GM13976 (cell line): ENCODE results near the gene C11orf68.
"Not testable (repeated sequence)": the region's sequence is repeated elsewhere in the genome, so short reads cannot be mapped to it uniquely, and the experiment has no call there.

Source experiments
- DNase-seq: peaks from one replicate; pipeline ENCODE4 v3.0.0; 2012; ENCODE audit warnings: low spot score
- in situ Hi-C: fragments of 300-500 bp; cut with MboI; formaldehyde crosslinking; loops from one replicate; pipeline ENCODE4 v1.12.0; 2022; ENCODE audit warnings: low sequenced_read_pairs, mixed read lengths, inconsistent platforms; ENCODE audit not compliant: unreplicated experiment
- TF ChIP-seq, protein P1 (sequence below): IDR thresholded peaks from 2 replicates; pipeline ENCODE4 v1.5.1; 2012; ENCODE audit warnings: borderline replicate concordance, mild to moderate bottlenecking; ENCODE audit not compliant: insufficient read depth; ENCODE audit errors: extremely low read depth, missing control alignments, control extremely low read depth

C11orf68 gene

DNA sequence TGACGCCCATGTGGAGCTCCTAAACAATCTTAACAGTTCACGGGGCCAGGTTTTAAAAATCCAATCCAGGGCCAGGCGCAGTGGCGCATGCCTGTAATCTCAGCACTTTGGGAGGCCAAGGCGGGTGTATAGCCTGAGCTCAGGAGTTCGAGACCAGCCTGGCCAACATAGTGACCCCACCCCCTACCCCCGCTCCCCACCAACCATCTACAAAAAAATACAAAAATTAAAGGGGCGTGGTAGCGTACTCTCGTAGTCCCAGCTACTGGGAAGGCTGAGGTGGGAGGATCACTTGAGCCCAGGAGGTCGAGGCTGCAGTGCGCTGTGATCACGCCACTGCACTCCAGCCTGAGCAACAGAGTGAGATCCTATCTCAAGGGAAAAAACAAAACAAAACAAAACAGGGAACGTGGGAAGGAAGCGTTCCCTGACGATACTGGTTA, 42.0 kb upstream of the C11orf68 start:
- no peak for DNase-seq
- TF ChIP-seq, protein P1, sequence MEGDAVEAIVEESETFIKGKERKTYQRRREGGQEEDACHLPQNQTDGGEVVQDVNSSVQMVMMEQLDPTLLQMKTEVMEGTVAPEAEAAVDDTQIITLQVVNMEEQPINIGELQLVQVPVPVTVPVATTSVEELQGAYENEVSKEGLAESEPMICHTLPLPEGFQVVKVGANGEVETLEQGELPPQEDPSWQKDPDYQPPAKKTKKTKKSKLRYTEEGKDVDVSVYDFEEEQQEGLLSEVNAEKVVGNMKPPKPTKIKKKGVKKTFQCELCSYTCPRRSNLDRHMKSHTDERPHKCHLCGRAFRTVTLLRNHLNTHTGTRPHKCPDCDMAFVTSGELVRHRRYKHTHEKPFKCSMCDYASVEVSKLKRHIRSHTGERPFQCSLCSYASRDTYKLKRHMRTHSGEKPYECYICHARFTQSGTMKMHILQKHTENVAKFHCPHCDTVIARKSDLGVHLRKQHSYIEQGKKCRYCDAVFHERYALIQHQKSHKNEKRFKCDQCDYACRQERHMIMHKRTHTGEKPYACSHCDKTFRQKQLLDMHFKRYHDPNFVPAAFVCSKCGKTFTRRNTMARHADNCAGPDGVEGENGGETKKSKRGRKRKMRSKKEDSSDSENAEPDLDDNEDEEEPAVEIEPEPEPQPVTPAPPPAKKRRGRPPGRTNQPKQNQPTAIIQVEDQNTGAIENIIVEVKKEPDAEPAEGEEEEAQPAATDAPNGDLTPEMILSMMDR, result no peak

DNA sequence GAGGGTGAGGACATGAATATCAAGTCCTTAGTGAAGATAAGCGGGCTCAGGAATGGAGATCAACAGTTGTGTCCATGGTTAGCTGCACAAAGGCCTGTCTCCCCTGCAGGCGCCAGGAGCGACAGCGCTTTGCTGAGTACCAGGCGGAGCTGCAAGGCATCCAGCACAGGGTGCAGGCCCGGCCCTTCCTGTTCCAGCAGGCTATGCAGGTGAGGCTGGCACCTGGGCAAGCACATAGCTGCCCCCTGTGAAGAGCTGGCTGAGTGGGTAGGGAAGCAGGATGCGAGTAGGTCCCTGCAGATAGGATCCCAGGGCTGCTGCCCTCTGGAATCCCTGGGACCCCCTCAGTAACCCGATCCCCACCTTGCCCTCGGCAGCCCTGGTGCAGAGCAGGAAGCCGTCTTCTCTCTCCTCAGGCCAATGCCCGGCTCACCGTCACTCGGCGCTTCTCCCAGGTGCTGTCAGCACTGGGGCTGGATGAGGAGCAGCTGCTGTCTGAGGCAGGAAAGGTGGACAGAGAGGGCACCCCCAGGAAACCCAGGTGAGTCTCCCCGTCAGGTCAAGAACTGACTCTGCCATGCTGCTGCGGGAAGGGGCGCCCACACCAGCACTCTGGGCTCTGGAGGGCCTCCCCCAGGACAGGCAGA, 40.0 kb upstream of the C11orf68 start:
- in situ Hi-C loops, result no loop called here
- DNase-seq, result no peak
- TF ChIP-seq, protein P1, result no peak

More for the DNA sequence above, 42.0 kb upstream of the C11orf68 start:
- in situ Hi-C loops, result no loop called here

DNA sequence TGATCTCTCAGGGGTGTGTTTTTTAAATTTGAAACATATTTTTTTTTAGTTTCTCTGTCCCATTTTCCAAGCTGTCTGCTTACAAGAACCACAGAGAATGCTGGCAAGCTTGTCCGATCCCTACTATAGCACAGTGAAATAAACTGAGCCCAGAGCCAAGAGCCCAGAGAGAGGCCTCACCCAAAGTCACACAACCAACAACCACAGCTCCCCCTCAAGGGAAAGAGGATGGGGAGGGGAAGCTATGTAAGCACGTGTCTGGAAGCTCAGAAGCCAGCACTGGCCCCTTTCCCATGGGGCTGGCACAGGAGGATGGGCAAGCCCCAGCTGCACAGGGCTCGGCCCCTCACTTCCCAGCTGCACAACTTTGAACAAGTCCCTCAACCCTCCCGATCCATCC, 39.4 kb upstream of the C11orf68 start:
- no peak for DNase-seq
- TF ChIP-seq, protein P1, result no peak
- in situ Hi-C loops, result no loop called here

DNA sequence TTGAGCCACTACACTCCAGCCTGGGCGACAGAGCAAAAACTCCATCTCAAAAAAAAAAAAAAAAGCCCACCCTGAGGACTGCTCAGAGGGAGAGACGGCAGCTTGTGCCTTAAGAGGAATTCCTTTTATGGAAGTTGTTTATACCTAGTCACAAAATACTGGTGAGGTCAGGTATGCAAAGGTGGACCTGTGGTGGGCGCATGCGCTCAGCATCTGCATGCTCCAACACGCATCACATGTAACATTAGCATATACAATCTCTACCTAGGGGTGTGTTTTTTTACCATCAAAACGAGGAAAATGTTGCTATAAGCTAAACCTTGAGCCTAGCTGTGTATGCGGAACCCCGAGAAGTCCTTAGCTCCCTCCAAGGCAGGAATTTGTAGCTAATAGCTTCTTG, 35.9 kb upstream of the C11orf68 start:
- TF ChIP-seq, protein P1, result no peak
- in situ Hi-C loops, result no loop called here
- no peak for DNase-seq

DNA sequence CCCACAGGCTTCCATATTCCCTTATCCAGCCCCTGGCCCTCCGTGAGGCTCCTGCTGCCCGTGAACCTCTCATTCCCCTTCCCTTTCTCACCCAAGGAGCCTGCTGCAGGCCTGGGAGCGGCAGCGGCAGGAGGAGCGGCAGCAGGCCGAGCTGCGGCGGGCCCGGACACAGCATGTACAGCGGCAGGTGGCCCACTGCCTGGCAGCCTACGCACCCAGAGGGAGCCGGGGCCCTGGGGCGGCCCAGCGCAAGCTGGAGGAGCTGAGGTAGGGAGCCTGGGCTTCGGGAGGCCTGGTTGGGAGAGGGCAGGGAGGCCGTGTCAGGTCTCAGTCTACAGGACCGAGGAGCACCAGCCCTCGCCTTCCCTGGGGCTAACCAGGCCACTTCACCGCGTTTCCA, 34.6 kb upstream of the C11orf68 start:
- no peak for DNase-seq
- in situ Hi-C loops, result no loop called here
- TF ChIP-seq, protein P1, result no peak

DNA sequence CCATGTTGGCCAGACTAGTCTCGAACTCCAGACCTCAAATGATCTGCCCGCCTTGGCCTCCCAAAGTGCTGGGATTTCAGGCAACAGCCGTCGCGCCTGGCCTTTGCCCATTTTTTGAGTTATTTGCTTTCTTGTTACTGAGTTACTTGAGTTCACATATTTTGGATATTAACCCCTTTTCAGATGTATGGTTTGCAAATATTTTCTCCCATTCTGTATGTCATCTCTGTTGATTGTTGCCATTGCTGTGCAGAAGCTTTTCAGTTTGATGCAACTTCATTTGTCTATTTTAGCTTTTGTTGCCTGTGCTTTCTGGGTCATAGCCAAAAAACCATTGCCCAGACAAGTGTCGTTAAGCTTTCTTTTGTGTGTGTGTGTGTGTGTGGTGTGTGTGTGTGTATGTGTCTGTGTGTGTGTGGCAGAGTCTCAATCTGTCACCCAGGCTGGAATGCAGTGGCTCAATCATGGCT, 33.2 kb upstream of the C11orf68 start:
- TF ChIP-seq, protein P1, result no peak
- DNase-seq, result no peak
- in situ Hi-C loops, result no loop called here

DNA sequence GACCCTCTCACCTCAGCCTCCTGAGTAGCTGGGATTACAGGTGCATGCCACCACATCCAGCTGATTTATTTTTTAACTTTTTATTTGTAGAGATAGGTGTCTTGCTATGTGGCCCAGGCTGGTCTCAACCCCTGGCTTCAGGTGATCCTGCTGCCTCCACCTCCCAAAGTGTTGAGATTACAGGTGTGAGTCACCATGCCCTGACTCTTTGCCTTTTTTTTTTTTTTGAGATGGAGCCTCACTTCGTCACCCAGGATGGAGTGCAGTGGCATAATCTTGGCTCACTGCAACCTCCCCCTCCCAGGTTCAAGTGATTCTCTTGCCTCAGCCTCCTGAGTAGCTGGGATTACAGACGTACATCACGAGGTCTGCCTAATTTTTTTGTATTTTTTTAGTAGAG, 32.8 kb upstream of the C11orf68 start:
- in situ Hi-C loops, DNase-seq: not testable (repeated sequence)

DNA sequence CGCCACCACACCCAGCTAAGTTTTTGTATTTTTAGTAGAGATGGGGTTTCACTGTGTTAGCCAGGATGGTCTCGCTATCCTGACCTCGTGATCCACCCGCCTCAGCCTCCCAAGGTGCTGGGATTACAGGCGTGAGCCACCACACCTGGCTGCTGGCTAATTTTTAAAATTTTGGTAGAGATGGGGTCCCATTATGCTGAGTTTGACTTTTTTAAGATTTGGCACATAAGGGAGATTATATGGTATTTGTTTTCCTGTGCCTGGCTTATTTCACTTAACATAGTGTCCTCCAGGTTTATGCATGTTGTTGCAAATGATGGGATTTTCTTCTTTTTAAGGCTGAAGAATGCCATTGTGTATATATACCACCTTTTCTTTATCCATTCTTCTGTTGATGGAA, 31.8 kb upstream of the C11orf68 start:
- in situ Hi-C loops, DNase-seq: not testable (repeated sequence)
